ENCODE measurements around the gene RGL1.

The RGL1 gene

DNA sequence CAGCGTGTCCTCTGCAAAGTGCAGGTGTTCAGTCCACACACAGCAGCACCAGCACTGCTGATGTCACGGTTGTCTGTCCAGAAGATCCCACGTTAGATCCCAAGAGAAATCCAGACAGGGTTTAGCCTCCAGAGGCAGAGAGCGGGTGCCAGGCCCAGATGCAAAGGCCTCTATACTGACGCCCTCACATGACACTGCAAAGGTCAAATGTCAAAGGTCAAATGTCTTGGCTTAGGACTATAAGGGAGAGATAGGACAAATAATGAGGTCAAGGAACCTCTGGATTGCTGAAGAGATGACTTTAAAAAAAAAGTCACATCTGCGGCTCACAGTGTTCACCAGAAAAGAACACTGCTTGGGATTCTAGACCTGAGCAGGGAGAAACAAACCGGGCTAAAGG lies 131.1 kb downstream of the RGL1 start:
- Histone ChIP-seq H3K9me3 (ENCODE audit: low read length) (no peaks in the 10 kb centered on the region), H3K27me3 (ENCODE audit: insufficient read depth, low read length) (no peaks in the 10 kb centered on the region)

DNA sequence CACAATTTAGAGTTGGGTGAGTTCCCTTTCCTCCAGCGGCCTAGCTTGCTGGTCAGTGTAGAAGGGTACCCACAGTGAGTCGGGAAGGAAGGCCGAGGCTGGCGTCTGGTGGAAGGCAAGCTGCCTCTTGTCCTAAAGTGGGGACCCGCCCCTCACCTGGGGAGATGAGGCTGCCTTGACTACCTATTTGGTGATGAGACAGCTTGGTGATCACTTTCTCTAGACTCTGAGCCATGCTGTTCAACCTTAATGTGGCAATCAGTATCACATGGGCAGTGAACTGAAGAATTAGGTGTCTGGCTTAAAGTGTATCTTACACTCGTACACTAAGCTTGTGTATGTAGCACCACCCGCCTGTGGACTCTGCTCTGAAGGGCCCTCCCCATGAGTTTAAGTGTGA lies 131.9 kb downstream of the RGL1 start:
- H3K4me1 ChIP-seq (ENCODE audit: insufficient read depth, low read length): peaks cover 3% of the 10 kb centered on the region
- peaks cover 3% of the 10 kb centered on the region for H3K36me3 ChIP-seq (ENCODE audit: insufficient read depth, low read length)
- no peaks in the 10 kb centered on the region for H3K27me3 ChIP-seq (ENCODE audit: insufficient read depth, low read length)
- H3K4me3 ChIP-seq (ENCODE audit: low read length): no peak overlapping the region
- H3K9me3 ChIP-seq (ENCODE audit: low read length): no peaks in the 10 kb centered on the region
- no peak overlapping the region for H2AFZ ChIP-seq (ENCODE audit: low read depth, low read length)

More for the DNA sequence above, 131.1 kb downstream of the RGL1 start:
- peaks cover 3% of the 10 kb centered on the region for H3K36me3 ChIP-seq (ENCODE audit: insufficient read depth, low read length)
- H3K4me3 ChIP-seq (ENCODE audit: low read length): no peak overlapping the region
- H2AFZ ChIP-seq (ENCODE audit: low read depth, low read length): no peak overlapping the region
- peaks cover 3% of the 10 kb centered on the region for H3K4me1 ChIP-seq (ENCODE audit: insufficient read depth, low read length)

DNA sequence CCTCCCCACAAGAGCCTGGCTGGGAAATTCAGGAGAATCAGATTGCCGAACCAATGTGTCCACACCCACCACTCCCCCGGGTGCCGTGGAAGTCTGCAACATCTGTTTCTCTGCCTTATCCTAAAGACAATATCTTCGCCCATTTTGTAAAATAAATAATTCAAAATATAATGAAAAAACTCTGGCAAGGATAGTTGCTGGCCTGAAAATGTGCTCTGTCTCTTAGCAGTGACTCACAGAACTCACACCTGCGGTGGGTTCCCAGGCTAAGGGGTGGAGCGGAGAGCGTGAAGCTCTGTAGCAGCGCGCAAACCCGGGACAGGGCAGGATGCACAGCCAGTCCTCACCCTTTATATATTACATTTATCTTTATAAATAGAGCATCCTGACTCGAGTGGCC lies 132.7 kb downstream of the RGL1 start:
- H3K4me3 ChIP-seq (ENCODE audit: low read length): no peak overlapping the region
- no peaks in the 10 kb centered on the region for H3K27me3 ChIP-seq (ENCODE audit: insufficient read depth, low read length)
- H3K36me3 ChIP-seq (ENCODE audit: insufficient read depth, low read length): peaks cover 3% of the 10 kb centered on the region
- H3K4me1 ChIP-seq (ENCODE audit: insufficient read depth, low read length): peaks cover 5% of the 10 kb centered on the region
- no peak overlapping the region for H2AFZ ChIP-seq (ENCODE audit: low read depth, low read length)
- H3K9me3 ChIP-seq (ENCODE audit: low read length): no peaks in the 10 kb centered on the region

DNA sequence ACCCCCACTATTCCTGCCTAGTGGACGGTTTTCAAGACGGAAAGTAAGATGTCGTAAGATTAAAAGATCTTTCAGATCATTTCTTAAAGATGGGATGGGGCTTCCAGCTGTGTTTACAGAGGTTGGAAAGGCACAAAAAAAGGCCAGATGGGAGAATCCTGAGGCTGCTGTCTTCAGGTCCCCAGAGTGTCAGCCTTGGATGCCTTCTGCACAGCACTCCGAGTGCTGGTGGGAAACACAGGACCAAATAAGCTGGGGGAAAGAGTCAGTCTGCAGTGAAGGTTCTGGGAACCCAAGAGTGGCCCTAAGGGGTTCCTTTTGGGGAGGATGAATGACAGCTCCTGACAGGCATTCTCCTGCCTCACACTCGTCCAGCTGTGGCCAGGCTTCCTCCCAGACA lies 136.1 kb downstream of the RGL1 start:
- peaks cover 36% of the 10 kb centered on the region for H3K4me1 ChIP-seq (ENCODE audit: insufficient read depth, low read length)

DNA sequence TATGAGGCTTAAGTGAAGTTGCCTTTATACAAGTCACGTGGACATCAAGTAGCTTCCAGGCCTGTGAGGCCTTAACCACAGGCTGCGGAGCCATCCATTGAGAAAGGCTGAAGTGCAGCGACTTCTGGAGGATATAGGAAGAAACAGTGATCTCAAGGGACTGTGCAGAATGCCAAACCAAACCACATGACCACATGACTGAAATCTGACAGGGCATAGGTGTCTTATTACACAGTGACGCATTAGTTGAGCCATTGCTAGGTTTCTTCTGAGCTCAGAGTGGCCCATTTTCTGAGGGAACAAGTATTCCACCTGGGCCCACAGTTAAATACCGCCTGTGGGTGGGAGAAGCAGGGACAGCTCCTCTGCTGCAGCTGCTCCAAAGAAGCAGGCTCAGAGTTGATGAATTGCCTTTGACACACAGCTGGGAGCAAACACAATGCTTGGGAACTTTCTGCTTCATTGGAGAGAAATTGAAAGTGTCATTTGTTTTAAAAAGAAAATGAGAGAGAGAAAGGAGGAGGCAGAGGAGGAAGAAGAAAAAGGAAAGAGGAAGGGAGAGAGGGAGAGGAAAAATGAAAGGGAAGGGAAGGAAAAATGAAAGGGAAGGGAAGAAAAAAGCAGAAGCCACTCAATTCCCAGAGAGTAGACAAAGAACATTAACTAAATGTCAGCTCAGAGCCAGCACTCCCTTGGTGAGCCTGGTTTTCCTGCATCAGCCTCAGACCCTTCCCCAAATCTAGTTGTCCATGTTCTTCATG lies 138.2 kb downstream of the RGL1 start:
- H3K4me1 ChIP-seq (ENCODE audit: insufficient read depth, low read length): peaks cover 41% of the 10 kb centered on the region
- no peaks in the 10 kb centered on the region for H3K27me3 ChIP-seq (ENCODE audit: insufficient read depth, low read length)
- H3K4me3 ChIP-seq (ENCODE audit: low read length): no peak overlapping the region
- H3K9me3 ChIP-seq (ENCODE audit: low read length): no peaks in the 10 kb centered on the region
- H3K36me3 ChIP-seq (ENCODE audit: insufficient read depth, low read length): peaks cover 3% of the 10 kb centered on the region
- H2AFZ ChIP-seq (ENCODE audit: low read depth, low read length): no peak overlapping the region

More for the DNA sequence above, 136.1 kb downstream of the RGL1 start:
- no peaks in the 10 kb centered on the region for H3K9me3 ChIP-seq (ENCODE audit: low read length)
- no peaks in the 10 kb centered on the region for H3K27me3 ChIP-seq (ENCODE audit: insufficient read depth, low read length)
- no peak overlapping the region for H2AFZ ChIP-seq (ENCODE audit: low read depth, low read length)
- no peak overlapping the region for H3K4me3 ChIP-seq (ENCODE audit: low read length)
- H3K36me3 ChIP-seq (ENCODE audit: insufficient read depth, low read length): peaks cover 3% of the 10 kb centered on the region

- peaks cover 4% of the 10 kb centered on the region for H3K36me3 ChIP-seq (ENCODE audit: insufficient read depth, low read length)
- peaks cover 41% of the 10 kb centered on the region for H3K4me1 ChIP-seq (ENCODE audit: insufficient read depth, low read length)
- no peaks in the 10 kb centered on the region for H3K27me3 ChIP-seq (ENCODE audit: insufficient read depth, low read length)
- peak overlapping the region; percentile 24 for H2AFZ ChIP-seq (ENCODE audit: low read depth, low read length)
- H3K4me3 ChIP-seq (ENCODE audit: low read length): peak overlapping the region; percentile 2
- H3K9me3 ChIP-seq (ENCODE audit: low read length): peaks cover 3% of the 10 kb centered on the region
These were observed 140.8 kb downstream of the RGL1 start for GRCh38 chr1:183945428-183946319.

GRCh38 chr1:183946320-183946613 lies 141.3 kb downstream of the RGL1 start:
- Histone ChIP-seq H3K36me3 (ENCODE audit: insufficient read depth, low read length) (peaks cover 4% of the 10 kb centered on the region), H3K4me1 (ENCODE audit: insufficient read depth, low read length) (peaks cover 41% of the 10 kb centered on the region), H2AFZ (ENCODE audit: low read depth, low read length) (no peak overlapping the region), H3K9me3 (ENCODE audit: low read length) (peaks cover 5% of the 10 kb centered on the region), H3K4me3 (ENCODE audit: low read length) (no peak overlapping the region), H3K27me3 (ENCODE audit: insufficient read depth, low read length) (no peaks in the 10 kb centered on the region)

DNA sequence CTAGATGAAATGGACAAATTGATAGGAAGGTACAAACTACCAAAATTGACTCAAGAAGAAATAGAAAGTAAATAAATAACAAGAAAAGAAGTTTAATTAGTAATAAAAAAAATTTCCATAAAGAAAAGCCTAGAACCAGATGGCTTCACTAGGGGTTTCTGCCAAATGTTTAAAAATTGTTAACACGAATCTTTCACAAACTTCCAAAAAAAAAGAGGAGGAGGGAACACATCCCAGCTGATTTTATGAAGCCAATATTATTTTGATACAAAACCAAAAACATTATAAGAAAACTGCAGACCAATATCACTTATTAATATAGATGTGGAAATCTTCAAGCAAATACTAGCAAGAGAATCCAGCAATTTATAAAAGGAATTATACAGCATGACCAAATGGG lies 143.1 kb downstream of the RGL1 start:
- peaks cover 4% of the 10 kb centered on the region for H3K36me3 ChIP-seq (ENCODE audit: insufficient read depth, low read length)
- no peaks in the 10 kb centered on the region for H3K27me3 ChIP-seq (ENCODE audit: insufficient read depth, low read length)
- H3K9me3 ChIP-seq (ENCODE audit: low read length): peaks cover 5% of the 10 kb centered on the region
- no peak overlapping the region for H2AFZ ChIP-seq (ENCODE audit: low read depth, low read length)
- peaks cover 35% of the 10 kb centered on the region for H3K4me1 ChIP-seq (ENCODE audit: insufficient read depth, low read length)
- H3K4me3 ChIP-seq (ENCODE audit: low read length): no peak overlapping the region

DNA sequence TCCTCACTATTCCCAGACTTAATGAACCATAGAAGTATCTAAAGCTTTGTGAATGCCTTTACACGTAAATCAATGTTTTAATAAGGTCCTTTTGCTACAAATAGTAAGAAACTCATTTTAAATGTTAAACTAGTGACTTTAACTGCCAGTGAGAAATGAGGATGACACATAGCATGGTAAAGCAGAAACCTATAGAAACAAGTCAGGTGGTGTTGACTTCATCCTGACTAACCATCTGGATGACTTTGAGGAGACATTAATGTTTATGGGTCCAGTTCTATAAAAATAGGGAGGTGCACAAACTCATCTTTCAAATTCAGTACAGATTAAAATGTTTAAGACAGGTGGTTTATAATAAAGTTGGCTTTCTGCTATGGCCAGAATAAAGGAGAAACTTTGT lies 147.2 kb downstream of the RGL1 start:
- Histone ChIP-seq H3K9me3 (ENCODE audit: low read length) (peaks cover 6% of the 10 kb centered on the region), H2AFZ (ENCODE audit: low read depth, low read length) (no peak overlapping the region), H3K36me3 (ENCODE audit: insufficient read depth, low read length) (peaks cover 4% of the 10 kb centered on the region), H3K27me3 (ENCODE audit: insufficient read depth, low read length) (no peaks in the 10 kb centered on the region), H3K4me1 (ENCODE audit: insufficient read depth, low read length) (peaks cover 7% of the 10 kb centered on the region), H3K4me3 (ENCODE audit: low read length) (no peak overlapping the region)

- H3K9me3 ChIP-seq (ENCODE audit: low read length): peaks cover 6% of the 10 kb centered on the region
- no peaks in the 10 kb centered on the region for H3K27me3 ChIP-seq (ENCODE audit: insufficient read depth, low read length)
- H3K4me3 ChIP-seq (ENCODE audit: low read length): no peak overlapping the region
- peaks cover 4% of the 10 kb centered on the region for H3K36me3 ChIP-seq (ENCODE audit: insufficient read depth, low read length)
- no peak overlapping the region for H2AFZ ChIP-seq (ENCODE audit: low read depth, low read length)
- H3K4me1 ChIP-seq (ENCODE audit: insufficient read depth, low read length): peaks cover 7% of the 10 kb centered on the region
These were observed 148.1 kb downstream of the RGL1 start for GRCh38 chr1:183953031-183953430.

GRCh38 chr1:183954496-183954895 lies 149.6 kb downstream of the RGL1 start:
- Histone ChIP-seq H3K4me1 (ENCODE audit: insufficient read depth, low read length) (peaks cover 7% of the 10 kb centered on the region), H3K27me3 (ENCODE audit: insufficient read depth, low read length) (no peaks in the 10 kb centered on the region), H3K4me3 (ENCODE audit: low read length) (no peak overlapping the region), H3K9me3 (ENCODE audit: low read length) (peaks cover 6% of the 10 kb centered on the region), H2AFZ (ENCODE audit: low read depth, low read length) (no peak overlapping the region), H3K36me3 (ENCODE audit: insufficient read depth, low read length) (peaks cover 4% of the 10 kb centered on the region)

DNA sequence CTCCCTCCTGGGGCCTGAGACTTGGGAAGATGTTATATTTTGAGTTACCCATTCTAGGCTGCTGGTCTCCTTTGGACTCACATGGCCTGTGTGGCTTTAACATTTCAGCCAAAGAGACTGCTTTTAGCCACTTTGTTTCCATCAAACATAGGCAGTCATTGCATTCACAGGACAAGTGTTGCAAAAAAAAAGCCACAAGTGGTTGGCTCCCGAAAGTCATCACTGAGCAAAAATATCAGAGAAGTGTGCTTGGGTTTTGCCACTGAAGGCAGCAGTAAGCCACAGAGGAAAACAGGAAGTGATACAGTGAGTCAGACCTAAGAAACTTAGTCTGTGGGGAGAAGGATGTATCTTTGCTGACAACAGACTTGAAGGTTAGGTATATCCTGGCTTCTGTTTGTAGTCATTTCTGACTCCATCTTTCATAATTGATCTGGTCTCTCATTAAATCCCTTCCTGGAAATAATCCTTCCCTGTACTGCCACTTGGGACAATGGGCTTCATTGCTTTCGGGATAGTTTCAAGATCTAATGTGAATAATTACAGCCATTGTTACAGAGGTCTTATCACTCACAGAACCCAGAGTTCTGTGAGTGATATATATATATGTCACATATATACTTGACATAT lies 151.8 kb downstream of the RGL1 start:
- Histone ChIP-seq H3K4me3 (ENCODE audit: low read length) (no peak overlapping the region), H3K9me3 (ENCODE audit: low read length) (peaks cover 2% of the 10 kb centered on the region), H3K27me3 (ENCODE audit: insufficient read depth, low read length) (no peaks in the 10 kb centered on the region), H3K4me1 (ENCODE audit: insufficient read depth, low read length) (peaks cover 7% of the 10 kb centered on the region), H3K36me3 (ENCODE audit: insufficient read depth, low read length) (no peaks in the 10 kb centered on the region), H2AFZ (ENCODE audit: low read depth, low read length) (no peak overlapping the region)

DNA sequence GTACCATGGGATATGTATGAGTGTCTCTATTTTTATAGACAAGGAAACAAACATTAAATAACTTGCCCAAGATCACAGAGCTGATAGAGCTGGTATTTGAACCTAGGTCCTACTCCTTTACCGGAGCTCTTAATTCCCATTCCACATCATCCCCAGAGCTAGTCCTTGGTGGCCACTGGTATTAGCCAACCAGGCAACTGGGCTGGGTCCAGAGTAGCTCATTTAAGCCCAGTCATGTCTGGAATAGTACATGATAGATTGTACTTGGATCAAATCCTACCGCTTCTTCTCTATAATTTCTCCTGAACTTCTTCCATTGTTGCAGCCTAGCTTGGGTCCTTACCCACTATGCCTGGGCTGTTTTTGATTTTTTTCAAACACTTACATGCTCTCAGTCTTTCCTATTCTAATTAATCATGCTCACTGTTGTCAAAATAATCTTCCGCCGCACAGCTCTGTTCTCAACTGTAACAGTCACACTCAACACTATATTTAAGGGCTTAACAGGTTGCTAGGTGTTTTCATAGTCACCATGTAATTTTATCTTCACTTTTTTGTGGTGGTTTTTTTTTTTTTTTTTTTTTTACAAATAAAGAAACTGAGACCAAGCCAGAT lies 152.4 kb downstream of the RGL1 start:
- no peak overlapping the region for H3K4me3 ChIP-seq (ENCODE audit: low read length)
- peaks cover 7% of the 10 kb centered on the region for H3K4me1 ChIP-seq (ENCODE audit: insufficient read depth, low read length)
- H3K36me3 ChIP-seq (ENCODE audit: insufficient read depth, low read length): no peaks in the 10 kb centered on the region
- no peak overlapping the region for H2AFZ ChIP-seq (ENCODE audit: low read depth, low read length)
- H3K9me3 ChIP-seq (ENCODE audit: low read length): peaks cover 2% of the 10 kb centered on the region
- H3K27me3 ChIP-seq (ENCODE audit: insufficient read depth, low read length): no peaks in the 10 kb centered on the region

Data from neuron (in vitro differentiated cells).